GM18873 (cell line): ENCODE data around the gene GALC.
"Not testable (repeated sequence)": the region's sequence is repeated elsewhere in the genome, so short reads cannot be mapped to it uniquely, and the experiment has no call there.

ENCODE experiments used
- ATAC-seq: cut with Tn5 transposase; IDR thresholded peaks from one replicate; pipeline ENCODE4 v1.9.1; 2021; ENCODE audit warnings: mild to moderate bottlenecking, moderate library complexity, moderate number of reproducible peaks; ENCODE audit not compliant: unreplicated experiment, low FRiP score

The GALC gene

DNA sequence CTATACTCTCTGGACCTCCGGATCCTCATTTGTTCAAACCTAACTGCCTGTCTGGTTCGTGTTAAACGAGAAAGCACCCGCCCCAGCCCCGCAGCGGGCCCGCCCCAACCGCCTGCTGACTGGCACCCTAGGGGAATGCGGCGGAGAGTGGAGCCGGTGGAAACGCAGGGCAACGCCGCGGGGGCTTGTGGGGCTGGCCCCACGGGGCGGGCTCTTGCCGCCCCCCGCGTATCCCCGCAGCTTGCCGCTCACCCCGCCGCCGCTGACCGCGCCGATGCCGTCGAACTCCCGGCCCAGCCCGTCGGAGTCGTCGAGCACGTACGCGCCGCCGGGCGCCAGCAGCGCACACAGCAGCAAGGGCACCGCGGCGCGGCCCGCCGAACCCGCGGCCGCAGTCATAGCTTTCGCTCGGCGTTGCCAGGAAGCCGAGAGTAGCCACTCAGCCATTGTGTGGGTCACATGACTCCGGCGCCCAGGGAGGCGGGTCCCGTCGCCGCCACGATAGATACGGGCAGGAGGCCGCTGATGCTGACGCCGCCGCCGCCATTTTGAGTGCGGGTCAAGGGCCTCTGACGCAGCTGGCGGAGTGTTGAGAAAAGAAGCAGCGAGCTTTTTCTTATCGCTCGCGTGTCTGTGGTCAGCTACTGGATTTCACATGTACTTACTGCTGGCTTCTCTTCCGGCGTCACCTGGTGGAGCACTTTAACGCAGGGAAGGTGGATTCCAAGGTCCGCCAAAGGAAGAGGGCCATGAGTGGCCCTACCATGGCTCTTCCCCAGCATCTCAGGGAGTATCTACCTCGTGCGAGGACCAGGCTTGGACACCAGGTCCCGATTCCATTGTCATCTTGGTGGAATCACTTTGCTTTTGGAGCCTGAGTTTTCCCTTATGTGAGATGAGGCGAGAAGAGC, at the start of gene GALC:
Gene GALC (minus strand): TSS at position 465 of the 911 bp plus-strand sequence. CDS start 18 bp downstream, at position 447.
- peak; percentile 87 for ATAC-seq

DNA sequence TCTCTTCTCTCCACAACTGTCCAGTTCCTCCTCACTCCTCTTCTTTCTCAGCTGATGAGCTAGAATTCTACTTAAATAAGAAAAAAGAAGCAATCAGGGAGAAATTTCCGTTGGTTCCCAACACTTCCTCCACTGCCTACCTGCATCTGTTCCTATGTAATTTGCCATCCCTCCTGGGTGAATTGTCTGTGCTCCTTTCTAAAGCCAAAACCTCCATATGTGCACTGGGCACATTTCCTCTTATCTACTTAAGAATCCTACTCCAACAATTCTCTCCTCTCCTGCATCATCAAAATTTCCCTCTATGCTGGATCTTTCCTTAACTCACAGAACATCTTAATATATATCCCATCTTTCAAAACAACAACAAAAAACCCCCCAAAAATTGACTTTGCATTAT, 47.2 kb upstream of the GALC start:
- no peak for ATAC-seq

DNA sequence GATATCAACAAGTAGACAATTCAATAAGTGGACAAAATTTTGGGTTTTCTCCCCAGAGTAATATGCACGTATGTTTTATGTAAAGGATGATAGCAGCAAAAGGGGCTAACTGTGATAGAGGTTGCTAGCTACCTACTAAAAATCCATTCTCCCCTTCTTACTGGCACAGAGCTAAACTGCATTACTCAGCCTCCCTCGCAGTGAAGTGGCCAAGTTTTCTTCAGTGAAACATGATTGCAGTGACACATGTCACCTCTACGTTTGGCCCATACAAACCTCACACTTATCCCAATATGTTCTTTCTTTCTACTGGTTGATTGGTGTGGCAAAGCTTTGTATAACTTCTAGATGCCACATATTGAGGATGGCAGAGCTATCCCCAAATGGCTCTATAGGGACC, 46.2 kb upstream of the GALC start:
- ATAC-seq, result no peak

DNA sequence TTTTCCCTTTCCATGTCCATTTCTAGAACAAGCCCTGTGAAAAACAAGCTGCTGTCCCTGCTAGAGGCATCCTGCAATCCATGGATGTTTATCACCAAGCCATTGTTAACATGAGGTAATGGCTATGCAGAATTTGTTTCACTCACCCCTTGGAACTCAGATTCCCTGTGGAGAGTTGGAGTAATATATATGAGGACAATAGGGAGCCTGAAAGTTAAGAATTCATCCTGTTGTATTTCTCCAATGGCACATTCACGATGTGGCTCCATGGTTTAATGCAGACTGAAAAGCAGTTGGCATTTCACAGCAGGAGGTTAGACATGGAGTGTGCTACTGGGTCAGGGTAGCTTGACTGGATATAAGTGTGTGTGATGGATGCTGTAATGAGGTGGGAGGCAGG, 44.3 kb upstream of the GALC start:
- no peak for ATAC-seq

DNA sequence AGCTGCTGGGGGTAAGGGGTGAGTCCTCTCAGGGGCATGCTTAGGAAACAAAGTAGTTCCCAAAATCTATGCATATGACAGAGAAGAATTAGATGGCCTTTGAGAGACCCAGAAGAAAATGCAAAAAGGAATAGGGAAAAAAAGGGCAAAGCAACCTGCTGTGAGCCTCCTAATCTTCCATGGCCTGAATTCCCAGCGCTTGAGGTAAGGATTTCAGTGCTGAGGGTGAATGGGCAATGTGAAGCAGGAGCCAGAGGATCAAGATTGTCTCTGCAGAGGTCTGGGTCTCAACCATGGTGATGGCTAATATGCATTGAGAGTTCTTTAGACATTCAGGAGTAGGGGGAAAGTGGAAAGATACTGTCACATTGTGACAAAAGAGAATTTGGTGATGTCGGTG, 43.4 kb upstream of the GALC start:
- ATAC-seq, result no peak

DNA sequence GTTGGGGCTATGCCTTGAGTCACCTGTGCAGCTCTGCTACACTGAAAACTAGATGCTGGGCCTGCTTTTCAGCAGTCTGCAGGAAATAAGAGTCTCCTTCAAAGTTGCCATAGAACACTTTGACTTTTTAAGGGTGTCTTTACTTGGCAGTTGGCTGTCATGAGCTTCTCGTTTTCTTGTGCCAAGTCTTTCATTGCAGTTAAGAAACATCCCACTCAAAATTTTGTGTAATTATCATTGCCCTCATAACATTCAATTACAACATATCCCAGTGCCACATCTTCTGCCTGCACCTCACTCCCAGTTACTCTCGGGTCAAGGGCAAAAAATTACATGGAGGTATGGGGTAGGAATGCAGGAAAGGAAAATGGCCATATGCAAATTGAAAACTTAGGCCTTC, 41.1 kb upstream of the GALC start:
- no peak for ATAC-seq

DNA sequence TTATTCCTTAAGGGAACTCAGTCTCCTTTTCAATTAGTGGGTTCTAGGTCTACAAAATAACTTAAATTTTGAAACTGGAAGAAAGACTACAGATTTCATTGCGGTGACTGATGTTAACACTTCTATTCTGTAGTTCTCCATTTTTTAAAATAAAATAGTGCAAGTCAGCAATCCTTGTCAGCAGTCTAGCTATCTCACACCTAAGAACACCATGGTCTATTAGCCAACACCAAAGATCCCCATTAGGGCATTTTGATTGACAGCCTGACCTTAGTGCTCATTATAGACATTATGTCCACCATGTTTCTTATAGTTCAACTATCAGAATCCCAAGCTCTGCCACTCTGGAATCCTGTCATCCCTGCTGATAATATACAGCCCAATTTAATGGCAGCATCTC, 39.4 kb upstream of the GALC start:
- ATAC-seq, result no peak

DNA sequence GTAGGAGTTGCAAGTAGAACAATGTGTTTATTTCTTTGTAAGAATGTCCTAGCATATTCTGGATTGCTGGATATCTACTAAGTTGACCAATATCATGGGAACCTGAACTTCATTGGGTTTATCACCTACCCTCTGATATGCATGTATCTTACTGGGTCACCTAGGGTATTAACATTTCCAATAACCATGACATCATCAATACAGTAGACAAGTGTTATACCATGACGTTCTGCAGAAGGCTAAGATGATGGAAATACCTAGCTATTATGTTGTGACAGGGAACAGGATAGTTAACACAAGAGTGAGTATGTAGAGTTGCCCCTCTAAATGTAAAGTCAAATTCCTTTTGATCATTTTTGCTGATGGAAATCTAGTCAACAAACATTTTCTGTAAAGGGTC, 37.9 kb upstream of the GALC start:
- no peak for ATAC-seq

DNA sequence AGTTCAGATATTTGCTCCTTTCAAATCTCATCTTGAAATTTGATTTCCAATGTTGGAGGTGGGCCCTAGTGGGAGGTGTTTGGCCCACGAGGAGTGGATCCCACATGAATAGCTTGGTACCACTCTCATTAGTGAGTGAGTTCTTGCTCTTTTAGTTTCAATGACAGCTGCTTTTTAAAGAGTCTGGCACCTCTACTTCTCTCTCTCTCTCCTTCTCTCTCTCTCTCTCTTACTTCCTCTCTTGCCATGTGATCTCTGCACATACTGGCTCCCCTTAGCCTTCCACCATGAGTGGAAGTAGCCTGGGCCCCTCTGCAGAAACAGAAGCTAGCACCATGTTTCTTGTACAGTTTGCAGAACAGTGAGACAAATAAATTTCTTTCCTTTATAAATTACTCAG, 37.1 kb upstream of the GALC start:
- ATAC-seq, result no peak

DNA sequence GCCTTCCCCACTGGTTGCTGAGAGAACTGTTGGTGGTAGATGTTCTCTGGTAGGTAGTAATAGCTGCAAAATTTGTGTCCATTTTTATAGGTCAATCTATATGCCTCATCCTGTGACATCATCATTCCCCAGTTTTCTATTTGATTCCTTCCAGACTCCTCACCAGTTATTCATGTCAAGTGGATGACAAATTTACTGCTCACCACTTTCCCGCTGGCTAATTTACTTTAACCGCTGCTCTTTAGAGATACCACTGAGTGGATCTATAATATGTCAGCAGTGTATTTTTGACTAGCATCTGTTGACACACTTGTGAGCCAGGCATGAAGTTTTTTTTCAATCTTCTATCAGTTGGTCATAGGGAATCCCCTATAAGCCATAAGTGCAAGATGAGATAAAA, 36.5 kb upstream of the GALC start:
- ATAC-seq, result no peak

DNA sequence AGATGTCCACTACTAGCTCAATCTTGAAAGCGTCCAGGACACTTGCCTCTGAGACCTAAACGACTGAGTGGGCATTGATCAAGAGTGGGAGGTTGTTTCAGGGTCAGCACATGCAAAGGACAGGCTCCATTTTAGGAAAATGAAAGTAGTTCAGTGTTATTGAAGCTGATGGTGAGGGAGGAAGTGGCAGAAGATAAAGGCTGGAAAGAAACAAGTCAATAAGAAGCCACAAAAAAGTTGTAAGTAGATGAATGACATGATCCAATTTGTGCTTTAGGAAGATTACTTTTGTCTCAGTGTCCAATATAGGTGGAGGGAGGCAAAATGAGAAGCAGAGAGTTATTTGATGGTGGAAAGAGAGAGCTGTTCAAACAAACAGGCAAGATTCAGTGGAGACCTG, 33.9 kb upstream of the GALC start:
- ATAC-seq, result no peak

DNA sequence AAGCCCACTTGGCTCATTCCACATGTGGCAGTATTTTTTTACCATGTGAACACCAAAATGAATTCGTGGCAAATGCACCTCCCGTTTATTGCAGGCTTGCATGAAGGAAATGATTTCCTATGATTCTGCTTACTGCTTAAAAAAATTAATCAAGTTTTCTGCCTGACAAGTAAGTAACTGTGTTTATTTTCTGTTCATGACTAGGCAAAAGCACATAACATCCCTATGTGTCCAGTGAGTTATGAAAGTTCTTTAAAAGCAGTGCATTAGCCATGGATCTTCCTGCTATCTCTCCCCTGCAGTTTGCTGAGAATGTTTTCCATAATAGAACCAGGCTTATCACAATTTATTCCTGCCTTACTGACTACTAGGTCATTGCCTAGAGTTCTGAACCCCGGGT, 32.3 kb upstream of the GALC start:
- no peak for ATAC-seq

DNA sequence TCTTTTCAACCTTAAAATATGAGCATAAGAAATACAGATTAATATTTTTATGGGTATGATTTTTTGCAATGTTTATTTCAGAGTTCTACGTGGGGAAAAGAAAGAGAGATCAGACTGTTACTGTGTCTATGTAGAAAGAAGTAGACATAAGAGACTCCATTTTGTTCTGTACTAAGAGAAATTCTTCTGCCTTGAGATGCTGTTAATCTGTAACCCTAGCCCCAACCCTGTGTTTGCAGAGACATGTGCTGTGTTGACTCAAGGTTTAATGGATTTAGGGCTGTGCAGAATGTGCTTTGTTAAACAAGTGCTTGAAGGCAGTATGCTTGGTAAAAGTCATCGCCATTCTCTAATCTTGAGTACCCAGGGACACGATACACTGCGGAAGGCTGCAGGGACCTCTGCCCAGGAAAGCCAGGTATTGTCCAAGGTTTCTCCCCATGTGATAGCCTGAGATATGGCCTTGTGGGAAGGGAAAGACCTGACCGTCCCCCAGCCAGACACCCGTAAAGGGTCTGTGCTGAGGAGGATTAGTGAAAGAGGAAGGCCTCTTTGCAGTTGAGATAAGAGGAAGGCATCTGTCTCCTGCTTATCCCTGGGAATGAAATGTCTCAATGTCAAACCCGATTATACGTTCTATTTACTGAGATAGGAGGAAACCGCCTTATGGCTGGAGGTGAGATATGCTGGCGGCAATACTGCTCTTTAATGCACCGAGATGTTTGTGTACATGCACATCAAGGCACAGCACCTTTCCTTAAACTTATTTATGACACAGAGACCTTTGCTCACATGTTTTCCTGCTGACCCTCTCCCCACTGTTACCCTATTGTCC, 31.5 kb upstream of the GALC start:
- ATAC-seq, result not testable (repeated sequence)

DNA sequence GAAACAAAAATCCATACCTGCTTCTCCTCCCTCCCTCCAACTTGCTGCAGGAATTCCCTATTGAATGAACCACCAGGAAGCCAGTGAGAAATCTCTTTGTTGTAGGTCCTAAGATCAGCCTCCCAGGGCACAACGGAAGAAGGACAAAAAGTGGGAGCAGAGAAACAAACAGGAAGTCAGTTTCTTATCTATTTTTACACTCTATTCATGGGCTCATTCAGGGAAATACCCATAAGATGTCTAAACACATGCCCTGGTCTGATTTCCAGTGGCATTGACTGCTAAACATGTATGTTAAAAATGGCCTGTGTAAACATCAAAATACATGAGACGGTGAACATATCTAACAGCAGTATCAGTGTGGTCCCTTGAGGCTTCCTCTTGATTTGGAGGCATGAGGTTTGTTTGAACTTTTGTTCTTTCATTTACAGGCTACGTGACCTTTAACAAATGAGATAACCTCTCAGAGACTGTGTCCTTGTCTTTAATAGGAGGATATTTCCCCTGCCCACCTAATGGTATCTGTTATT, 30.7 kb upstream of the GALC start:
- no peak for ATAC-seq

DNA sequence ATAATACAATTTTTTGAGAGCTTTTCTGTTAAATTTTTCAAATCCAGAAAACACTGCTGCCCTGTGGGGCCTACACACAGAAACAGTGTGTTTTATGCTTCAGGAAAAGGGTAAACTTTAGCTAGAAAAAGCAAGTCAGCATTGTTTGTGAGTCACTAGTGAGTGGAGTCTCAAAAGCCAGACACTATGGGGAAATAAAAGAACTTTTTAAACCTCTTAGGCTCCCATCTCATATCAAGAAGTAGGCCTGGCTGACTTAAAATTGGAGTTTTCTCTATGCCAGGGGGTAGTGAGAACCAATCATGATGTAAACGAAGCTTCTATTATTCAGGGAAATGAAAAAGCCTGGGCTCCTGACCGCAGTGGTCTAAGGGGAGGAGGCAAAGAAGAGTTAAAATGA, 24.6 kb upstream of the GALC start:
- no peak for ATAC-seq

DNA sequence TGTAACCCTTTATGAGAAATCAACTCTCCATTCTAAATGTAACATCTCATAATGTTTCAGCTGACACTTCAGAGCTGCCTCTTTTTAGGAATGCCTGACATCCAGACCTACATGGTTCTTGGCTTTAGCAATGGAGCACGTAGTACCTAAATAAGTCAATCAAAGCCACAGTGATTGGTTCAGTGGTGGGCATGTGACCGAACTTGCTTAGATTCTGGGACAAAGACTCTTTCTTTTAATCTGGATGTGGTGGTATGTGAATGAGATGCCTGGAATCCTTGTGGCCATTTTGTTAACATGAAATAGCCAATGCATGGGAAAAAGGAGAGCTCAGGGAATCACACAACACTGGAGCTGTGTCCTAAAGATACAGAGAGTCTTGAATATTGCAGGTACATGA, 23.8 kb upstream of the GALC start:
- no peak for ATAC-seq

DNA sequence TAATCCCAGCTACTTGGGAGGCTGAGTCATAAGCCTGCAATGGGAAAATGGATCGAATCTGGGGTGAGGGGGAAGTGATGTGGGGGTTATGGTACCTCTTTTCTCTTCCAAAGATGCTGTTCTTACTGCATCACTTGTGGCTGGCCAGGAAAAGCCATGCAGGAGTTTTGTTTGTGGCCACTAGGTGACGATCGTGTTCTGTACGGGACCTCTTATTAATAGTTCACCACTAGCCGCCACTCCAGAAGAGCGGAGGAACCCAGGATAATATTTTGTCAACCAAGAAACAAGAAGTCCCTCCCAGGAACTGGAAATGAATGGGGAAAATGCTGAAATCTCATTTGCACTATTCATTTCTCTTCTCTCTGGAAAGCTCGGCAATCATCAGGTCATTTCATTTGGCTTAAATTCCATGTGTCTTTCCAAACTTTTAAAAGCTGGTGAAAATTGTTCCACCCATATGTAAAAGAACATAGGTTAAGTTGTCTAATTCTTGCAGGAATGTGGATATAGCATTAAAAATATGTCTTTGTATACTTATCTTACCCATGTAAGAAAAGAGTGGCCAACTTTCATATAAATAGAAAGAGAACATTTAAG, 20.9 kb upstream of the GALC start:
- ATAC-seq, result peak; percentile 89

DNA sequence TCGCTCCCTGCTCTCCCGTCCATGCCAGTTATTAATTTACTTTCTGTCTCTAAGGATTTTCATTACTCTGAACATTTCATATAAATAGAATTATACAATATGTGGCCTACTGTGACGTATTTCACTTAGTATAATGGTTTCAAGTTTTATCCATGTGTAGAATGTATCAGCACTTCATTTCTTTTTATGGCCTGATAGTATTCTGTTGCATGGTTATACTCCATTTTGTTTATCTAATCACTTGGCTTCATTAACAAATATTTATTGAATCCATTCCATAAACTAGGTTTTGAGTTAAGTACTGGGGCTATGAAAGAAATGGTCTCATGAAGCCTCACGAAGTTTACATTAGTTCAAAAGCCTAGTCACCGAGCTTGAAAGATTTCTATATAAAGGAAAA, 19.5 kb upstream of the GALC start:
- ATAC-seq, result no peak

DNA sequence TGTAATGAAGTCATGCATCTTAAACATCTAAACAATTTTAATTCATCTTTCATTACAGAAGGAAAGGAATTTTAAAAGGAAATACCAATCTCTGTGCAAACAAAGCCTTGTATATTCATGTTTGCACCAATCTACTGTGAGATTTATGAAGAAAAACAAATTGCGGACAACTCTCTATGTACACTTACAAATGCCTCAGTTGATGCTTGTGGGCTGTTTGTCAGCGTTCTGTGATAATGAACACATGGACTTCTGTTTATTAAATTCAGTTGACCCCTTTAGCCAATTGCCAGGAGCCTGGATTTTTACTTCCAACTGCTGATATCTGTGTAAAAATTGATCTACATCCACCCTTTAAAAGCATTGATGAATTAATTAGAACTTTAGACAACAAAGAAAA, 17.3 kb upstream of the GALC start:
- ATAC-seq, result no peak

DNA sequence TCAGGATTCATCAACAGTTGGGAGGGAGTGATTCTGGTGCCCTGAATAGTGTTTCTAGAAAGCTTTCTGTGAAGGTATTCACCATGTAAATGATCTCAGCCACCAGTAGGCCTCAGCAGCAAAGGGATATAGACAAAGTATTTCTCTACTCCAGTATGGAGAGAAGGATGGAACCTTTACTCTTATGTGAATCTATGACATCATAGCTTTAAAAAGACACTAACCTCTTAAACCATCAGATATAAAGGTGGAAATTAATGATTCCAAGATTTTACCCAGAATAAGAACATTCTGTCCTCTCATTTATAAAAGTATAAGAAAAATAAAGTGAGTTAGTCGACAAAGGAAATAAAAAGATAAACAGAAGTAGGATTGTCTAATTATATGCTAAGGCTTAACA, 16.5 kb upstream of the GALC start:
- ATAC-seq, result no peak
